ENCODE results near the gene TENM4.

Gene TENM4

DNA sequence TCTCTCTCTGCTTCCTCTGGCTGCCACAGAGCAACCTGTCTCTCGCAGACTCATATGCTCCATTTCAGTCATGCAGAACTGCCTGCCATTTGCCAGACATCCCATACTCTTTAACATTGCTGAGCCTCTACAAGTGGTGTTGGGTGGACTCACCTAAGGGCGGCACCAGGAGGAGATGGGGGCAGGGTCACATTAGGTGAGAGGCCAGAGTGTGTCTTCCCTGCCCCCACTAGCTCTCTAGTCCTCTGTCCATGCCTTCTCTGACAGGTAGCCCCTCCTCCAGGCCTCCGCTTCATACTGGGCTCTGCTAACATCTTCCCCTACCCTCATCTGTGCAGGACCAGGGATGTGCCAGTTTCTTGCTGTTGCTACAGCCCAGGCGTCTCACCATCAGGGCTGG is 366.3 kb downstream of the TENM4 start:
- DNase-seq, result no peak

DNA sequence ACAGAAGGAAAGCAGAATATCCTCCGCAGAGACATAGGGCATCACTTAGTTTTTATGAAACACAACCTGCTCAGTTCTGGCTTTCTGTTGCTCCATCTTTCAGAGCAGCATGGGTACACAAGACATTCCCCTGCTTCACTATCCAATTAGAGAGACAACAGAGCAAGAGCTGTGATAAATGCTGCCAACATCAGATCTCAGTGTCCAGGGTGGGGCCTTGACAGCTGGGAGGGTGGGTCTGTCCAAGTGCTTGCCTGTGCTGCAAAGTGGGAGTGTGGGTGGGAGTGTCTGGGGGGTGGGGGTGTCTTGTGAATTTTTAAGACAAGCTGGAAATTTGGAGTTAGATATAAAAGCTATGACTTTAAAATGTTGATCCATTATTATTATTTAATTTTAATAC is 369.6 kb downstream of the TENM4 start:
- DNase-seq, result no peak

DNA sequence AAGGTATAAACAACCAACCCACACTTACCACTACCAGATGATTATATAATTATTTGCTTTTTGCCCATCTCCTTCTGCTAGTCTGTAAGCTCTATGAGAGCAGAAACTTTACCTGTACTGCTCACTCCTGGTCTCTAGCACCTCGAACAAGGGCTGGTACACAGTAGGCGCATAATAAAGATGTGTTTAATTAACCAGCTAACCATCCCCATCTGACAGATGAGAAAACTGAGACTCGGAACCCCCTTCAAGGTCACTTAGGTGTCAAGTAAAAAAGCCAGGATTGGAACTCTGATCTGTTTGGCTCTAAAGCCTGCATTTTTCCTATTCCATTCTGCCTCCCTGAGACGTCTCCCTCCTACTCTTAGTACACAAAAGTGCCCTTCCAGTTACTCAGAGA is 370.3 kb downstream of the TENM4 start:
- DNase-seq, result no peak

DNA sequence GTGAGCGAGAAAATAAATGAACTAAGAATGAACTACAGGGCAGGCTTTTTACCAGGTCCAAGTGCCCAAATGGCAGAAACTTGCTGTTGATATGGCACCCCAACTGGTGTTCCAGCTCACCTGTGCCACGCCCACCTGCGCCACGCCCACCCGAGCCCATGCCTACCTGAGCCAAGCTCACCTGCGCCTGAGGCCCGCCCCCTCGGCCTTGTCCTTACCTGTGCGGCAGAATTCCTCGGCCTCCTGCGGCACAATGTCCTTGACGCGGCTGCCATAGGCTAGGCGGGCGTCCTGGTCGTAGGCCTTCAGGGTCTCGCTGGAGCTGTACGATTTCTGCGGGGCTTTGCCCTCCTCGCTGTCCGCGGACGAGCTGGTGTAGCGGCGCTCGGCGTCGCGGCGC is 371.3 kb downstream of the TENM4 start:
- no peak for DNase-seq

DNA sequence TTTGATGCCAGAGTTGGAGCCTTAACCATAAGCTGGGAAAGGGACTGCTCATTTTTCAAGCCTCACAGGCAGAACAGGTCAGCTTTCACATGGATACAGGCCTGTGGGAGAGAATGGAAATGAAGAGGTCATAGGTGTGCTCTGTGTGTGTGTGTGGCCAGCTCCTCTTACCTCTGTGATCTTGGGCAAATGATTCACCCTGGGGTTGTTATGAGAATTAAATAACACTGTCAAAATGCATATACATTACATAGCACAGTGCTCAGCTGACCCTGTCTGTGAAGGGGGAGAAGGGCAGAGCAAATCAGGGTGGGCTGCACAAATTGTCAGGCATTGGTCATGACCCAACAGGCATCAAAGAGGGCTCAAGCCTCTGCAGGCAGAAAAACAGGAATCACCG is 372.5 kb downstream of the TENM4 start:
- no peak for DNase-seq

DNA sequence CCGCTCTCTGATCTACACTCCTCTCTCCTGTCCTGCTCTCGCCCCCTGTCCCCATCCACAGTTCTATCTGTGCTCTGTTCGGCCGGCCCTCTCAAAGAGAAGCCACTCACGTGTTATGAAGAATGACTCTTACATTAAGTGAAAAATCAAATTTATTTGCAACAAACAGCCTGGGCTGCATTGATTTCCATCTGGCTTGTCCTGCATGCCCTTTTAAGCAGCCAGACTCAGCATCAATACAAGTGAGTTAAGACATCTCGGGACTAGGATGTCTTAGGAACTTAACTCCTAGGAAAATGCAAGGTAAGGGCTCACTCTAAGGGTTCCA is 373.5 kb downstream of the TENM4 start:
- no peak for DNase-seq

DNA sequence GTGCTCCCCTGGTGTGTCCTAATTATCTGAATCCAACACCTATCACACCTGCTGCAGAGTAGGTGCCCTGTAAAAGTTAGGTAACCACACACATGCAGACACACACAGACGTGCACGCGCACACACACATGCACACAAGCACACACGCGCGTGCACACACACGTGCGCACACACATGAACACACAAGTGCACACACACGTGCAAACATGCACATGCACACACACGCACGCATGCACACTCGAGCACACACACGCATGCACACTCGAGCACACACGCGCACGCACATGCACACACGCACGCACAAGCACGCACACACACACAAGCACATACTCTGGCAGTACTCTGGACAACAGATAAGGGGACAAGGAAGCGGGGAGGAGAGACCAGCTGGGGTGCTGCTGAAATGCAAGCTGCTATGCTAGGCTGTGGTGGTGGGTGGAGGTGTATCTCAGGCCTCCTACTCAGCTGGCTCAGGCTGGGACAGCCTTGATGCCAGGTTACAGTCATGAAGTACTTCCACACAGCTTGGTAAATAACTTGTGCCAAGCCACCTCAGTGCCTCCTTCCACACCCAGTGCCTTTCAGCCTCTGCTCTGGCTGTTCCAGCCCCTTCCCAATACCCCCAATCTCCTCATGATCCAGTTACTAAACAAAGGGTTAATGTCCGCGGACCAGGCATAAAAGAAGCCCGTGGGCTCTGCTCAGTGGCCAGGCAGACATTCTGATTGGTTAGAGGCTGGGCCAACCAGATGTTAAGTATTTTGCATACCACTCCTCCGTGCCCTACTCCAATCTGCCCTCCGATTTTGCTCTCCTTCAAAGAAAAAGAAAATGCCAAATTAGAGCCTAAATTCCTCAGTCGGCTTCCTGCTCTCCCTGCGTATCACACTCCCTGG is 374.1 kb downstream of the TENM4 start:
- DNase-seq, result no peak

DNA sequence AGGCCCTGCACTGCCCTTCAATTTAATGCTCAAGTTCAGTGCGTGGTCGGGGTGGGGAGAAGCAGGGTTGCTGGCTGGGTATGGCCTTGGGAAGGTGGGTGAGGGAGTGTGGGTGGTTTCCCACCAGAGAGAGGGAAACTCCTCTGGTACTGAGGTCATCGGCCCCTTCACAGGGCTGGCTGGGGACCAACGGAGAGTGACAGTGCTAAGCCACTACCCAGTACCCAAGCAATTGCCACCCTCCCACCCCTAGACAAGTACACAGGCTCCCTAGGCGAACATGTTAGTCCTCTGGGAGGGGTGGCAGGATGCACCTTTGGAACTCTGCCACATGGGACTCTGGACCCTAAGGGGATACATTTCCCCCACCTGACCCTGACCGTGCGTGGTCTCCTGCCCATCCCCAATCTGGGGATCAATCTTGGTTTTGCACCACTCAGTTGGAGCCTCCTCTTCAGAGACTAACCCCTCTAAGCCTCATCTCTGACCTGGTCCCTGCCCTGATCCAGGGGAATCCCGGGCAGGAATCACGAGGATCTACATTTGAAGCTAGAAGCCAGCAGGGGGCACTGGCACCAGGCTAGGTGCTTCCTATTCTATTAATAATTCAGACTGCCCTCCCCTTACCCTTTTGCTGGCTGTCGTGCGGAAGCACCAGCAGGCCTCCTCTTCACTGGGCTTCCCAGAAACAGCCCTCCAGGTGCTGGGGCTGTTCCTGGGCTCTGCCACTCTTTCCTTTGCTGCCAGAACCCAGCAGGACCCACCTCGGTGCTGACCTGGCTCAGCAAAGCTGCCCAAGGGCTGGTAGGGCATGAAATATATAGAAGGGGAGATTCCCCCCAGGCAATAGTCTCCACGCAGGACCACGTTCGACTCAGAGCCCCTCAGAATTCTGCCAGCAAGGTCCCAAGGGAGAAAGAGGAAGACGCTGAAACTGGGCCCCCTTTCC is 377.7 kb downstream of the TENM4 start:
- DNase-seq, result peak; percentile 69

DNA sequence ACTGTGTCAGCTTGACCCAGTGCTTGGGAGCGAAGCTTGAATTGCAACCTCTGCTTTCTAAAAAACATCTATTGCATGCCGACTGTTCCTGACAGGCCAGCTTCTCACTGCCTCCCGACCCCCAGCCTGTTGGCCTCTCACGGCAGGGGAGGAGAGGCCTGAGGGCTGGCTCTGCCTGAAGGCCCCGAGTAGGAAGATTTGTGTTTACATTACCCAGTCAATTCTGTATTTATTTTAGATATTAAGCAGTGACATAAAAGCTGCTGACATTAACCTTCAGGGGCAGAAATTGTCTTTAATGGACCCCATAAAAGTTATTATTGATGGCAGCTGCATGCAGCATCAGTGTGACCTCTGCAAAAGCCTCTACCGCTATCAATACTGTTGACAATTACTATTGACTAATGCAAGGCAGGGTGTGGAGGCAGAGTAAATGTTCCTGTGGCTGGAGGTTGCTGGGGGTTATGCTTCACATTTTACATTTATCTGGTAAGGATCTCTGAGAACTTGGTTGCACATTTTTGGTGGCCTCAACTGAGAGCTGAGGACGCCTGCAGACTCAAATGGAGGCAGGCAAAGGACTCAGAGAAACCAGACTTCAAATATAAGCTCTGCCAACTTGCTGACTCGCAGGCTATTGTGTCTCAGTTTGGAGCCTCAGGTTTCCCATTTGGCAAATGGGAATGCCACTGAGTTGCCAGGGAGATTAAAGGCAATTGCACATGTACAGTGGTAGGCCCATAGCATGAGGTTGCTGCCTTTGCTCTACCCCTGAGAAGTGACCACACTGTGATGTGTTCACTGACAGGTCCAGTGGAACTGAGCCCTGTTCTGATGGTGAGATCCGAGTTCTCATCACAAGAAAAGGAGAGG is 380.5 kb downstream of the TENM4 start:
- no peak for DNase-seq

DNA sequence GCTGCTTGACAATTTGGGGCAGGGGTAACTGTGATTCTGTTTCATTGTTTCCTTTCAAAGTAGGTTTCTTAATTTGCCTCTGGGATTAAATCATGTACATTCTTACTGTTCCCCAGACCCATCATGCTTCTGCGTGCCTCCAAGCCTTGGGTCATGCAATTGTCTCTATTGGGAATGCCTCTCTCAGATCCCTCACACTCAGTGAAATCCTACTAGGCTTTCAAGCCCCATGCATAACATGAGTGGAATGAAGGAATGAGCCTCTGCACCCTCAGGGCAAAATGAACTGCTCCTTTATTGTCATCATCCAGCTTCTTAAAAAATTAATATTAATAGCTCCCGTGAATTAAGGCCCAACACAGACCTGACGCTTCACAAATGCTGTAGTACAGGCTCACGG is 381.7 kb downstream of the TENM4 start:
- no peak for DNase-seq

DNA sequence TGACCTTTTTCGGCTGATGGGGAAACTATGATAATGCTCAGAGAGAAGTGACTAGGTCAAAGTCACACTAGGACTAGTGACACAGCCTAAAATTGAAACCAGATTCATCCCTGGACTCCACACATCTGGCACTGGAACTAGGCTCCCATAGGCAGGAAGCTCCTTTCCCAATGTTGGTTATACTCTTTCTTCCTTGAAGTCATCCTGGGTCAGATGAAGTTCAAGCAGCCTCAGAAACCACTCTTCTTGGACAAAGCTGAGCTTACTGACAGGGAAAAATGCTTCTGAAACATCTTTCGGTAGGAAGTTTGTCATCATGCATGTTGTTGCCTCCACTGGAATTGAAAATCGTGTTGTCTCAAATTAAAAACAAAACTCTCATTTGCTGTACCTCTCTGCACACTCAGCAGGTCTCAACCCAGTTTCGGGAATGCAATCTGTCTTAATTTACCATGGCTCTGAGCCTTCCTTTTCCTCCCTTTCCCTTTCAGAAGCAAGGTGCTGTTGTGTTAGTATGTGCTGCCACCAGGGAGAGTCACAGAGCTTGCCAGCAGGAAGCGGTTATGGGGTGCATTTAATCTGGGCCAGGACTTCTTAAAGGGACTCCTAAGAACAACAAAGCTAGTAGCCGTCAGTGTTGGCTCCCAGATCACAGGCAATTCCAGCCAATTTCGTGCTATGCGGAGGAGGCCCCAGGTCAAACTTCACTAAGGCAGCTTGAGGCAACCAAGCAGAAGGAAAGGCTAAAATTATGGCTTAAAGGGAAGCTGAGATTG is 384.8 kb downstream of the TENM4 start:
- no peak for DNase-seq

DNA sequence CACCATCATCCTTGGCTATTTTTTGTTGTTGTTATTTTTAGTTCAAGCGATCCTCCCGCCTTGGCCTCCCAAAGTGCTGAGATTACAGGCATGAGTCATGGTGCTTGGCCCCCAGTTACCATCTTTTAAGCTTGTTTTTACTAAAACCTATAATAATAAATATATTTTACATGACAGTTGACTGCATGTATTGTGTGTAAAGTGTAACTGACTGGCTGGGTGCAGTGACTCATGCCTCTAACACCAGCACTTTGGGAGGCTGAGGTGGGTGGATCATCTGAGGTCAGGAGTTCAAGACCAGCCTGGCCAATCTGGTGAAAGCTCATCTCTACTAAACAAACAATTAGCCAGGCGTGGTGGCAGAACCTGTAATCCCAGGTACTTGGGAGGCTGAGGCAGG is 386.2 kb downstream of the TENM4 start:
- DNase-seq, result no peak

DNA sequence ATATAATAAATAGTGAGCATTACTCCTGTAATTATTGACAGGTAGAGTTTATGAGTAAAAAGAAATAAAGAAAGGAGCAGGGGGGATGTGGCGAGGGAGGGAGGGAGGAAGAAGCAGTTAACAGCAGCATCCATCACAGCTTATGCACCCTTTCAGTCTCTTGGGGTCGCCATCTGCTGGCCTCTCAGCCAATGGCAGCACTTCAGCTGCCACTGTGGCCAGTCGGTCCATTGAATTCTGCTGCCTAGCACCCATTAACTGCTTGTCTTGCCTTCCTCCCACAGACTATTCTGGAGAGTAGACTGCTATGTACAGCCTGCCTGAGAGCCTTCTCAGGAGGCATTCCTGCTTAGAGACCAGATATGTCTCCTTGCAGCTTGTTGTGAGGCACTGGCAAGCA is 388.3 kb downstream of the TENM4 start:
- DNase-seq, result no peak

DNA sequence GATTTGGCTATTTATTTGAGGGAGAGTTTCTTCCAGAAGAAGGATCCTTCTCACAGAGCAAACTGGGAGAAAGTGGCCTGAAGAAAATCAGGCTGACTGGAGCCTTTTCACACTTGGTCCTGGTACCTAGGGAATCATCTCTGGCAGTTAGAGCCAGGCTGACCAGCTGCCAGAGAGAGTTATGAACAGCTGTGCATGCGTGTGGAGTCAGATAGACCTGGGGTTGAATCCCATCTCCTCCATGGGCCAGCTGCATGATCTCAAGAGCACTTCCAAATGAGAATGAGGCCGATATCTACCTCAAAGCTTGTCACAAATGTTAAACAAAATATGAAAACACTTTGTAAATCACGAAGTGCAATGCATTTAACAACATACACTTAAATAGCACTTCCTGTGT is 390.0 kb downstream of the TENM4 start:
- no peak for DNase-seq

DNA sequence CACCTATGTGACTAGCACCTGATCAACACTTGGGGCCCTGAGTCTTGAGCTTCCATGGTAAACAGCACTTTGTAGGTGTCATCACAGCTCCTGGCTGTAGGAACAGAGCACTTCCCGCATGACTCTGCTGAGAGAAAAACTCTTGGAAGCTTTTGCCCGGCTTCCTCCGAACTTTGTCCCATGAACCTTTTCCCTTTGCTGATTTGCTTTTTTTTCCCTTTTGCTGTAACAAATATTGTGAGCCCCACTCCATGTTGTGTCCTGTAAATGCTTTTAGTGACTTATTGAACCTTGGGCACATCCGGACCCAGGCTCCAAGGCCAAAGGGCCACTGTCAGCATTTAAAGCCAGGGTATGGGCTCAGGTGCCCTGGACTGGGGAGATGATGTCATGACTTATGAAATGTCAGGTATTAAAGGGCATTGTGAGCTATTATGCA is 391.1 kb downstream of the TENM4 start:
- DNase-seq, result no peak

DNA sequence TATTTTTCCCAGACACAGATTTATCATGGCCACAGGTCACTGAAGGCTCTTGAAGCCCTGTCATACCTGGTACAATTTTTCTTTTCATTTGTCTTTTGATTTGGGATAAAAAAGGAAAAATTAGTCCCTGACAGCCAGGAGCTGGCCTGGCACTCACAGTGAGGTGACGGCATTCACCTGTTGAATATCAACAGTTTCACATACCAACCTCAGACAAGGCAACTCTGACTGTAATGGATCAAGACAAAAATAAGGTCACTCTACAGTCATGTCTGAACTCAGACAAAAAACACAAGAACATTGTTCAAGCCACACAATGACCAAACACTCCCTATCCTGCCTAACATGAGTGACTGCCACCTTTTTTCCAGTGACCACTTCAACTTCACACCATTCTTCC is 392.9 kb downstream of the TENM4 start:
- DNase-seq, result no peak

DNA sequence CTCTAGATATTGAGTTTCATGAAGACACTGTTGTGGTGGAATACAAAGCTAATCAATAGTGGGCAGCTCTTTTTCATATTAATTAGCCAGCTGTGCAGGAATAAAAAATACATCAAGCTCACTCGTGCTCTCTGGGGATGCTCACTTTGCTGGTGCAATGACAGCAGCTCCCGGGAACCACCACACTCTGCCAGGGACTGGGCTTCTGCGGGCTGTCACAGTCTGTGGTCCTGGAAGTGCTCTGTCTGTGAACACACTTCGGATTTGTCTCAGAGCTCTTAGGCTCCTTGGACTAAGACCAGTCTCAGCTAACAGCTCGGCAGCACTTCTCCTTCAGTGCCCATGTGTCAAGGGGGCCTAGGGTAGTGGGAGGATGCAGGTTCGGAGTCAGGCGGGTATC is 393.5 kb downstream of the TENM4 start:
- DNase-seq, result no peak

DNA sequence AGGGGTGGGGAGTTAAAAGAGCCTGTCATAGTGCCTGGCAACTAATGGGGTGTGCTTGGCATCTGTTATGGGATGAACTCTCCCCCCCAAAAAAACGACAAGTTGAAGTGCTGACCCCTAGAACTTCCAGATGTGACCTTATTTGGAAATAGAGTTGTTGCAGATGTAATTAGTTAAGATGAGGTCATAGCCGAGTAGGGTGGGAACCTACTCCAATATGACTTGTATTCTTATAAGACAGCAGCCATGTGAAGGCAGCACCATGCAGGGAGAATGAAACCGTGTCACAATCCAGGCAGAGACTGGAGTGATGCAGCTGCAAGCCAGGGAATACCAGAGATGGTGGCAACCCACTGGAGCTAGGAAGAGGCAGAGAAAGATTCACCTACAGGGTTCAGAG is 394.5 kb downstream of the TENM4 start:
- DNase-seq, result no peak

DNA sequence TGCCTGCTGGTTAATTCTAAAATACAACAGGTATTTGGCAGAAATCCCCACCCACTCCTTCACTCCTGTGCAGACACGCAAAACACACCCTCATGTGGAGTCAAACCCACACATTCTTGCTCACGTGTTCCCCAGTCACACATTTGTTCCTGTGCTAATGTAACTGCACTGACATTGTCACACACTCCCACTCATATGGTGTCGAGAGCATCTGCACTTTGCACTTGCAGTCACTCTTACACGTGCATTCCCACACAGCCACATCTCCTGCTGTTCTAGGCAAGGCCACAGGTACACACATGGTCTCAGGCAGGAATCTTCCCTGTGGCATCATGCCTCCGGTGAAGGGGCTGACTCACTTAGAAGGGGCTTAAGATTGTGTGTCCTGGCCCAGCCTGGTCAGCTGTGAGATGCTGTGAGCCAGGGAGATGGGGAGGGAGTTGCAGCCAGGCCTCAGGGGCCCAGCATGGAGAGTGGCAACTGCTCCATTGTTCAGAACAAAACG is 395.0 kb downstream of the TENM4 start:
- DNase-seq, result no peak

DNA sequence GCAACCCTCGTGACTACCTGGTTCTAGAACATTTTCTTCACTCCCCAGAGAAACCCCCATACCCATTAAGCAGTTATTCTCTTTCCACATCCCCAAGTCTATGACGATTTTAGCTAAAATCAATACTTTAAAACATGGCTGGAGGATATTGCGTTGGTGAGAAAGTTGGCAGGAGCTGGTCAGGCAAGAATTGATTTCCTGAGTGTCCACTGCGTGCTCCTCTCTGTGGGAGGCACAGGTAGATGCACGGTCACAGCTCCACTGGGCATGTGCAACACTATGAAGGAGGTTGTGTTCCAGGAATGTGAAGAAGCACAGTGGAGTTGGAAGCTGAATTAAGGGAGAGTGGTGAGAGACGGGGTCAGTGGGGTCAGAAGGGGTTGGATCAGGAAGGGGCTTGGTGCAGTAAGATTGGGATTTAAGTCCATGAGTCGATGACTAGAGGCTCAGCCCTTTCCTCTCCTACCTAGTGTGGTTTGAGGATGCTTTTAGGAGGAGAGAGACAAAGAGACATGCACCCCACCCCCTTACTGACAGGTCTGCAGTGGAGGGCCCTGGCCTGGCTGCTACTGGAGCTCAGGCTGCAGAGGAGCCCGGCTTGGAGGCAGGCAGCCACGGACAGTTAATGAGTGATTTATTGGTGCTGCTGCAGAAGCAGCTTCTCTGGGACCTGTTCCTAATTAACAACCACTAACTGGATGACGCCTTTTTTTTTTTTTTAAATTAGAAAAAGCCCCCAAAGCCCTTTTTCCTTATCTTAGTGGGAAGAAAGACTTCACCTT is 395.6 kb downstream of the TENM4 start:
- no peak for DNase-seq

DNA sequence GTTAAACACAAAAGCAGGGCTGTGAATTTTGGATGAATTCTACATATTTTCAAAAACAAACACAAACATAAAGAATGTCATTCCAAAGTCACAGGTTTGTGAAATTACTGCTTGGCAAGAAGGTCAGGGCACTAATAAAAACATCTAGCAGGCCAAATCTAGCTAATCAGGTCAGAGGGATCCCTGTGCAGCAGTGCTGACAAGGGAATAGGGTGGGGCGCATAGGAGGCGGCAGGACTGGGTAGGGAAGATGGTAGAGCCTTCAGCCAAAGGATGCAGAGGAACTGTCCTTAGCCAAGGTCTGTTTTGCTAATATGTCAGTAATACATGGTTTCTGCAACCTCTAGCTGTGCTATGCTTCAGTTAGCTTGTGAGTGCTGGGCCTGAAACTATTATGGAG is 396.6 kb downstream of the TENM4 start:
- DNase-seq, result no peak
